Vagina (tissue), 2 donors: ENCODE data around the gene HOXD13. TPM values are rescaled to one million over a fixed set of nuclear protein-coding genes. Genes with fewer than 3 reads are reported as not detected.

ENCODE experiments used
- DNase-seq, 2 donors: peaks; one replicate each; pipeline ENCODE4 v3.0.0-alpha.2; 2017; ENCODE audit errors: extremely low spot score in 2 of 2
- H3K27ac ChIP-seq: fragments of 200-600 bp; sonication (generic); one replicate; pipeline ENCODE4 v1.5.1; 2019
- H3K27me3 ChIP-seq: fragments of 200-600 bp; sonication (generic); one replicate; pipeline ENCODE4 v1.5.1; 2019
- H3K36me3 ChIP-seq, 2 donors: fragments of 200-600 bp; sonication (generic); one replicate each; pipeline ENCODE4 v1.5.1; 2017 to 2019
- H3K4me1 ChIP-seq: fragments of 200-600 bp; sonication (generic); one replicate; pipeline ENCODE4 v1.5.1; 2019
- H3K4me3 ChIP-seq, 2 donors: fragments of 200-600 bp; sonication (generic); 1 replicate in 1 of 2; 2 replicates in 1 of 2; pipeline ENCODE4 v1.5.1; 2016 to 2019
- H3K9me3 ChIP-seq: fragments of 200-600 bp; sonication (generic); one replicate; pipeline ENCODE4 v1.5.1; 2019
- CTCF ChIP-seq, 3 experiments: fragments of 450-650 bp in 2 of 3; fragments of 200-600 bp in 1 of 3; sonication (generic) in 1 of 3; IDR thresholded peaks; one replicate each; pipeline ENCODE4 v1.5.1; 2017 to 2019; ENCODE audit warnings: antibody characterized with exemption in 3 of 3, mild to moderate bottlenecking in 2 of 3, moderate library complexity in 2 of 3
- POLR2A ChIP-seq, 2 donors: fragments of 450-650 bp; IDR thresholded peaks; one replicate each; pipeline ENCODE4 v1.6.1; 2017; ENCODE audit warnings: antibody characterized with exemption in 2 of 2, mild to moderate bottlenecking in 2 of 2, moderate library complexity in 2 of 2
- POLR2AphosphoS5 ChIP-seq, 2 donors: sonication (generic); formaldehyde crosslinking; IDR thresholded peaks; one replicate each; pipeline ENCODE4 v1.9.0; 2017; ENCODE audit warnings: antibody characterized with exemption in 2 of 2, mild to moderate bottlenecking in 2 of 2, low read depth in 1 of 2; ENCODE audit not compliant: insufficient read depth in 1 of 2
- intact Hi-C: fragments of 100-400 bp; cut with DNase I; formaldehyde crosslinking; loops from one replicate; pipeline ENCODE4 v1.15.1; 2023
- total RNA-seq: library from RNA; depleted of rRNA; stranded (reverse); fragments of >200 nt; gene quantifications from one replicate; pipeline ENCODE4 v1.2.3, GENCODE V29; 2016

The HOXD13 gene
- total RNA-seq, 1 donor from 2014 or later = 15.7 TPM

GRCh38 chr2:176138923-176139660 is 46.6 kb downstream of the HOXD13 start:
- no peak for DNase-seq
- Histone ChIP-seq H3K9me3 (no peaks in the 10 kb centered on the region), H3K27ac (peak overlapping the region; percentile 57), H3K4me1 (peaks cover 18% of the 10 kb centered on the region), H3K4me3 (peak overlapping the region; percentile 17 to 42), H3K27me3 (no peaks in the 10 kb centered on the region), H3K36me3 (no peaks in the 10 kb centered on the region)
- no peak for TF ChIP-seq CTCF (IDR thresholded peaks at IDR 0.05)
- TF ChIP-seq POLR2AphosphoS5 (IDR thresholded peaks at IDR 0.05; ENCODE audit: insufficient read depth in 1 of 2, low read depth in 1 of 2) = no peak
- no peak for TF ChIP-seq POLR2A (IDR thresholded peaks at IDR 0.05)
- intact Hi-C loops = no loop called here

GRCh38 chr2:176139661-176140512 is 47.4 kb downstream of the HOXD13 start:
- Histone ChIP-seq H3K4me3 (peak overlapping the region; percentile 42 to 44), H3K27me3 (no peaks in the 10 kb centered on the region), H3K9me3 (no peaks in the 10 kb centered on the region), H3K4me1 (peaks cover 18% of the 10 kb centered on the region), H3K36me3 (no peaks in the 10 kb centered on the region), H3K27ac (peak overlapping the region; percentile 57)
- TF ChIP-seq POLR2AphosphoS5 (IDR thresholded peaks at IDR 0.05; ENCODE audit: insufficient read depth in 1 of 2, low read depth in 1 of 2) = no peak
- TF ChIP-seq POLR2A (IDR thresholded peaks at IDR 0.05) = no peak
- no peak for TF ChIP-seq CTCF (IDR thresholded peaks at IDR 0.05)
- intact Hi-C loops = loop anchor here (2.0 to 5.0 kb wide), 2 partner anchors 317 to 415 kb away; no protein-coding TSS in a partner anchor
- DNase-seq = no peak

- Histone ChIP-seq H3K4me1 (peaks cover 18% of the 10 kb centered on the region), H3K27ac (peak overlapping the region; percentile 57), H3K27me3 (no peaks in the 10 kb centered on the region), H3K9me3 (no peaks in the 10 kb centered on the region), H3K36me3 (no peaks in the 10 kb centered on the region), H3K4me3 (peak overlapping the region; percentile 42 to 44)
- peak in 1 of 2 donors; percentile 69 for TF ChIP-seq POLR2AphosphoS5 (IDR thresholded peaks at IDR 0.05; ENCODE audit: insufficient read depth in 1 of 2, low read depth in 1 of 2)
- peak; percentile 76 to 94 (median 89) for TF ChIP-seq CTCF (IDR thresholded peaks at IDR 0.05)
- TF ChIP-seq POLR2A (IDR thresholded peaks at IDR 0.05) = no peak
- intact Hi-C loops = loop anchor here (2.0 to 5.0 kb wide), 2 partner anchors 317 to 414 kb away; no protein-coding TSS in a partner anchor
- no peak for DNase-seq
Measured at GRCh38 chr2:176140513-176141317, 48.2 kb downstream of the HOXD13 start.

GRCh38 chr2:176142281-176142680 is 49.8 kb downstream of the HOXD13 start:
- no peaks in the 10 kb centered on the region for H3K27me3 ChIP-seq
- H3K36me3 ChIP-seq = no peaks in the 10 kb centered on the region
- intact Hi-C loops = loop anchor here (5.0 kb wide), 1 partner anchor 315 kb away; no protein-coding TSS in a partner anchor
- H3K4me1 ChIP-seq = peaks cover 11% of the 10 kb centered on the region
- no peak for DNase-seq
- no peak overlapping the region for H3K4me3 ChIP-seq
- no peak overlapping the region for H3K27ac ChIP-seq
- no peaks in the 10 kb centered on the region for H3K9me3 ChIP-seq
- TF ChIP-seq POLR2AphosphoS5 (IDR thresholded peaks at IDR 0.05; ENCODE audit: insufficient read depth in 1 of 2, low read depth in 1 of 2) (no peak), CTCF (IDR thresholded peaks at IDR 0.05) (no peak), POLR2A (IDR thresholded peaks at IDR 0.05) (no peak)

Other genes starting within 250 kb of the HOXD13 start
- gene LNPK, start 90.5 kb upstream of the HOXD13 start, total RNA-seq = 32.7 TPM
- gene EVX2, start 8.8 kb upstream of the HOXD13 start, total RNA-seq = 0.98 TPM
- gene HOXD12, start 7.1 kb downstream of the HOXD13 start, total RNA-seq = 1.7 TPM
- 19.4 TPM for gene HOXD11, start 14.6 kb downstream of the HOXD13 start, total RNA-seq
- 19.6 TPM for gene HOXD10, start 24.1 kb downstream of the HOXD13 start, total RNA-seq
- 12.5 TPM for gene HOXD9, start 30.0 kb downstream of the HOXD13 start, total RNA-seq
- gene HOXD8, start 37.0 kb downstream of the HOXD13 start, total RNA-seq = 10.3 TPM
- gene HOXD4, start 58.8 kb downstream of the HOXD13 start, total RNA-seq = 4.9 TPM
- 11.8 TPM for gene HOXD3, start 64.6 kb downstream of the HOXD13 start, total RNA-seq
- gene HOXD1, start 95.9 kb downstream of the HOXD13 start, total RNA-seq = 1.2 TPM
- 39.3 TPM for gene MTX2, start 176.7 kb downstream of the HOXD13 start, total RNA-seq